ENCODE measurements around the gene ACTG2. TPM values are rescaled to one million over a fixed set of nuclear protein-coding genes. Genes with fewer than 3 reads are reported as not detected.

Gene ACTG2
- total RNA-seq, 2 experiments from 2014 or later: not detected

DNA sequence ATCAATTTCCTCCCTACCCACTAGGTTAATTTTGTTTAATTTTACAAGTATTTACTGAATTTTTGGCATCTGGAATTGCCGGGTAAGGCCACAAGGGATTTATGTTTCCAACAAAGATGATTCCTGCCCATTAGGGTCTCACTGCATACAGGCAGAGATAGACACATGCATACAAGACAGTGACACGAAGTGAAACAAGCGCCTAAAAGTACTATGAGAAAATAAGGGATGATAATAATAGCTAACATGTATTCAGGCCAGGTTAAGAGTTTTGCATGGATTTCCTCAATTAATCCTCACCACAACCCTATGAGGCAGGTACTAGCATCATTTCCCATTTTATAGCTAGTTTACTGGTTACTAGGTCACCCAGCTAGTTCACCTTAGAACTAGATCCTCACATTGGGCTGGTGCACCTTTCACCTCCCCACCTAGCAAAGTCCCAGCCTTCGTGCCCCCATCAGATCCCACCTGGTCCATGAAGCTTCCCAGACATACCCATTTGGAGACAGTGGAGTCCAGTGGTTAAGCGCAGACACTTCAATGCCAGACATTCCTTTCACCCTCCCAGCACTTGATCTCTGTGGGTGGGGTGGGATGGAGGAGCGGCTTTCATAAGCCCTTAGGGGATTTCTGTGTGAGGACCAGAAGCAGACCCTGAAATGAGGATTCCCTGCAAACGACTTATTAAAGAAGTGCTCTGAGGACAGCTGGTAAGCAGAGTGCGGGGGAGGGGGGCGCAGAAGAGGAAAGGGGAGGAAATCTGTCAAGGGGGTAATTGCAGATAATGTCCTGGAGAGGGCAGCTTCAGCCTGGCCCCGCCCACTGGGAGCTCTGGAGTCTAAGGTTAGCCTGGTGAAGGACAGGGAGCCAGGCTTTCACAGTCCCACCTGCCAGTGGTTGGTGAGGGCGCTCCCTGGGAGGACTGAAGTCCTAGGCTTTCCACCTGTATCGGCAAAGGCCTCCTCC lies 28.1 kb downstream of the ACTG2 start:
- Mint-ChIP-seq H3K9me3 (no peaks in the 10 kb centered on the region), H3K27me3 (no peaks in the 10 kb centered on the region), H3K4me3 (no peak overlapping the region), H3K36me3 (ENCODE audit: low read depth) (no peaks in the 10 kb centered on the region), H3K27ac (no peak overlapping the region), H3K4me1 (peaks cover 11% of the 10 kb centered on the region)
- CTCF ChIA-PET: interaction anchor here (0.9 to 4.2 kb wide), 3 partner anchors 11 to 414 kb away, joined by 3 to 25 read pairs (median 3); no protein-coding TSS in a partner anchor
- peak; percentile 25 for DNase-seq
- POLR2A ChIA-PET: no interaction called here

DNA sequence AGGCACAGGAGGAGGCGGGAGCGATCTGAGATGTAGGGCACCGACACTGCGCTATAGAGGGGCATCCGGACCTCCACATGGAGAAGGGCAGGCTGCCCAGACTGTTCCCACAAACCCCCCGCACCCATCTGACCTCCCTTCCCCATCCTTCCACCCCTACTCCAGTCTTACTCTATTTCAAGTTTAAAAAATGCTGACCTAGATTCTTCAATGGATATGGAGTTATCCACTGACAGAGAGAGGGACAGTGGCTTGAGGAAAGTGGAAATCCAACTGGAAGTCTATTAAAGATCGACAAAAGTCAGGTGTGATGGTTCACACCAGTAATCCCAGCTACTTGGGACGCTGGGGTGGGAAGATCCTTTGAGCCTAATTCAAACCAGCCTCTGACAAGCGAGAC lies 28.8 kb downstream of the ACTG2 start:
- Mint-ChIP-seq H3K27ac (no peak overlapping the region), H3K4me3 (no peak overlapping the region), H3K4me1 (peaks cover 17% of the 10 kb centered on the region), H3K36me3 (ENCODE audit: low read depth) (no peaks in the 10 kb centered on the region), H3K9me3 (no peaks in the 10 kb centered on the region), H3K27me3 (no peaks in the 10 kb centered on the region)
- no peak for DNase-seq
- CTCF ChIA-PET: interaction anchor here (1.1 to 4.2 kb wide), 2 partner anchors 12 to 199 kb away, joined by 3 to 25 read pairs; no protein-coding TSS in a partner anchor
- POLR2A ChIA-PET: no interaction called here

DNA sequence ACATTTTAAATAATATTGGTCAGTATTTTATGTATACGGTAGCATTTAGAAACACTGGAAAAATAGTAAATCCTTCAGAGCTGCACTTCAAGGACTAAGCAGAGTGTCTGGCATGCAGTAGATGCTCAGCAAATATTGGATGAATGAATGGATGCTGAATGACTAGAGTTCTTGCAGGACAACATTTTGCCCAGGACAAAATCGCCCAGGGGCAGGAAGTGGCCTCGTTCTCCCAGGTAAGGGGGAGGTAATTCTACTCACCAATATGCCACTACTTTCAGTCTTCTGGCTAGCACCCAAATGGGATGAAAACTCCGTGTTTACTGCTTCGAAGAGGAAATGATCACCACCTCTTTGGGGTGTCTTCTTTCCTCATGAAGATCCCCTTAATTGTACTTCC lies 29.9 kb downstream of the ACTG2 start:
- no peak for DNase-seq

GRCh38 chr2:73925033-73925704 lies 32.4 kb downstream of the ACTG2 start:
- Mint-ChIP-seq H3K4me1 (peaks cover 42% of the 10 kb centered on the region), H3K4me3 (no peak overlapping the region), H3K9me3 (no peaks in the 10 kb centered on the region), H3K36me3 (ENCODE audit: low read depth) (peaks cover 19% of the 10 kb centered on the region), H3K27me3 (no peaks in the 10 kb centered on the region), H3K27ac (no peak overlapping the region)
- CTCF ChIA-PET: interaction anchor here (0.7 to 1.2 kb wide), 2 partner anchors 104 to 256 kb away, joined by 3 to 4 read pairs; no protein-coding TSS in a partner anchor
- no peak for DNase-seq
- POLR2A ChIA-PET: no interaction called here

More for the DNA sequence above, 29.9 kb downstream of the ACTG2 start:
- H3K27ac Mint-ChIP-seq: no peak overlapping the region
- no peaks in the 10 kb centered on the region for H3K27me3 Mint-ChIP-seq
- no peaks in the 10 kb centered on the region for H3K36me3 Mint-ChIP-seq (ENCODE audit: low read depth)
- no peak overlapping the region for H3K4me3 Mint-ChIP-seq
- no peaks in the 10 kb centered on the region for H3K9me3 Mint-ChIP-seq
- ChIA-PET POLR2A (no interaction called here), CTCF (interaction anchor here (0.9 to 4.2 kb wide), 3 partner anchors 13 to 43 kb away, joined by 3 to 25 read pairs (median 3); no protein-coding TSS in a partner anchor)
- peaks cover 18% of the 10 kb centered on the region for H3K4me1 Mint-ChIP-seq

DNA sequence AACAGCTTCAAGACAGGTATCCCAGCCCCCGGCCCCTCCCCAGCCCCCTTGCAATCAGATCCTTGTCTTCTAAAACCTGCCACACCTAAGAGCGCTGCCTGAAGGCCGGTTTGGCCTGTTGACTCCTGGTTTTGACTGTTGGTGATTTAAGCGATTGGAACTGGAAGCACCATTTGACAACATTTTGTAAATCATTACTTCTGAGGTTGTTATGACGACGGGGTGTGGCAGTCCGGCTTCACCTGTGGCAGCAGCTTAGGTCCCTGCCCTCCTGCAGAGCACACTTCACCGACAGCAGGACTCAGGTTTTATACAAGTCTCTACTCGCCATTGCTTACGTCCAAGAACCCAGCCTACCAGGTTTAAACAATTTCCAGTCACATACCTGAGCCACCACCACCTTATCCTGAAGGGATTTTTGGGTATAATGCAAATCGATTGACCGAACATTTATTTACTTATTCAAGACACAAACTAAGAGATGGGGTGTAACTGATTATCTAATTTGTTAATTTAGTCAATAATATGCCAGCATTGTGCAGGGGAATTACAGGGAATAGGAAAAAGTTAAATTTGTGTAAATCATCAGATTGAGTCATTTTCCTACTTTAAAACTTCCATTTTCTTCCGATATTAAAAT lies 33.2 kb downstream of the ACTG2 start:
- CTCF ChIA-PET: interaction anchor here (1.2 kb wide), 1 partner anchor 256 kb away, joined by 3 read pairs; no protein-coding TSS in a partner anchor

DNA sequence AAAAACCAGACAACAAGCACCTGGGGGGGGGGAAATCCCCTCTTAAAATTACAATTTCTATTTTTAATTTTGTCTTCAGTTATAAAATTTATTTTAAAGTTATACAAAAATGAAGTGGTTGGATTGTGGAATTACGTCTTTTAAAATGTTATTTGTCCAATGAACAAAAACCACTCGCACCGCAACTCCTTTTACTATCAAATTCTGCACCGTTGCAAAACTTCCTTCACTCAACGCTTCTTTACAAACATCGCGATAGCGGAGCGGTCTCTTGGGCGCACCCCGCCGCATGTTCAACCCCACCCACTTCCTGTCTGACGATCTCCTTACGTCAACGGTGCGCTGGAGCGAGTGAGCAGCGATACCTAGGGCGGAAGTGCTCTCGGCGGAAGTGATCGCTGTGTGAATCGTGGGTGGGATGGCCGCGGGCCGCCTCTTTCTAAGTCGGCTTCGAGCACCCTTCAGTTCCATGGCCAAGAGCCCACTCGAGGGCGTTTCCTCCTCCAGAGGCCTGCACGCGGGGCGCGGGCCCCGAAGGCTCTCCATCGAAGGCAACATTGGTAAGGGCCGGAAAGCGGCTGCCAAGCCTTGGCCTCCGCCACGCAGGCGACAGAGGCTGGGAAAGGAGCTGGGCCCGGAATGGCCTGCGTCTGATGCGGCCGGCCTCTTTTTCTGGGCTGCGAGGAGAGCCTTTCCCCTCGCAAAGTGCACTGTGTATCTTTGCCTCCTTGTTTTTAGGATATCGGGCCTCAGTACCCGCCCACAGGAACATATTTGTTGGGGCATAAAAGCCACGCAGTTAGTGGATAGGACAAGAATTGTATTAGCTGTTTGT lies 33.9 kb downstream of the ACTG2 start, which contains the start of gene DGUOK:
Gene DGUOK (plus strand): TSS at position 388 of the 835 bp plus-strand sequence. CDS start 31 bp downstream, at position 419.
- Mint-ChIP-seq H3K27ac (peak within 1 kb of the TSS; percentile 98), H3K9me3 (no peaks in the 10 kb centered on the region), H3K4me3 (peak within 1 kb of the TSS; percentile 95), H3K4me1 (peaks cover 54% of the 10 kb centered on the region), H3K36me3 (ENCODE audit: low read depth) (peaks cover 28% of the 10 kb centered on the region), H3K27me3 (no peaks in the 10 kb centered on the region)
- peak; percentile 99 for DNase-seq
- CTCF ChIA-PET: no interaction called here
- POLR2A ChIA-PET: no interaction called here

More for the DNA sequence above, 33.2 kb downstream of the ACTG2 start:
- H3K4me3 Mint-ChIP-seq: peak overlapping the region; percentile 68
- POLR2A ChIA-PET: no interaction called here
- peaks cover 46% of the 10 kb centered on the region for H3K4me1 Mint-ChIP-seq
- no peaks in the 10 kb centered on the region for H3K9me3 Mint-ChIP-seq
- no peaks in the 10 kb centered on the region for H3K27me3 Mint-ChIP-seq
- DNase-seq: no peak
- H3K36me3 Mint-ChIP-seq (ENCODE audit: low read depth): peaks cover 21% of the 10 kb centered on the region
- H3K27ac Mint-ChIP-seq: peak overlapping the region; percentile 84

- Mint-ChIP-seq H3K36me3 (ENCODE audit: low read depth) (peaks cover 35% of the 10 kb centered on the region), H3K27ac (peak overlapping the region; percentile 98), H3K4me1 (peaks cover 60% of the 10 kb centered on the region), H3K4me3 (peak overlapping the region; percentile 95), H3K27me3 (no peaks in the 10 kb centered on the region), H3K9me3 (no peaks in the 10 kb centered on the region)
- ChIA-PET CTCF (no interaction called here), POLR2A (no interaction called here)
- DNase-seq: no peak
Measured at GRCh38 chr2:73927344-73927743, 34.5 kb downstream of the ACTG2 start.

- ChIA-PET POLR2A (no interaction called here), CTCF (interaction anchor here (1.2 kb wide), 1 partner anchor 68 kb away, joined by 3 read pairs; no protein-coding TSS in a partner anchor)
- Mint-ChIP-seq H3K9me3 (no peaks in the 10 kb centered on the region), H3K27ac (peak overlapping the region; percentile 81), H3K4me1 (peaks cover 62% of the 10 kb centered on the region), H3K4me3 (peak overlapping the region; percentile 56), H3K36me3 (ENCODE audit: low read depth) (peaks cover 47% of the 10 kb centered on the region), H3K27me3 (no peaks in the 10 kb centered on the region)
- DNase-seq: no peak
Measured at GRCh38 chr2:73928963-73929347, 36.1 kb downstream of the ACTG2 start.

DNA sequence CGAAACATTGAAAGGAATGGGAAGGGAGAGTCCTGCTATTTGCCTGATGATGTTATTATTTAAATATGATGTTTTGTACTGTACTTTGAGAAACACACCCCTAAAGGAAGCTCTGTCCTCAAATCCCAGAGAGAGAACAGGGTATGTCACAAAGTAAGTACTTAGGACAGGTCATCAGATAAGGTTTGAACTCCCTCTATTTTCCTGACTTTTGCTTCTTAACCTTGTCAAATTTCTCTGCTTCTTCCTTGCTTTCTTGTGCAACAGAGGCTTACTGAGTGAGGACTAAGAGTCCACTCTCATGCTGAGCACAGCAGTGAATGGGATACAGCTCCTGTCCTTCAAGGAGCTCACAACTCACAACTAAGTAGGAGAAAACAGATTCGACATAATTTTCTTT lies 37.6 kb downstream of the ACTG2 start:
- no peak overlapping the region for H3K27ac Mint-ChIP-seq
- ChIA-PET POLR2A (interaction anchor here (0.6 kb wide), 1 partner anchor 28 kb away, joined by 5 read pairs; no protein-coding TSS in a partner anchor), CTCF (interaction anchor here (1.0 to 1.2 kb wide), 2 partner anchors 67 to 72 kb away, joined by 3 read pairs; no protein-coding TSS in a partner anchor)
- no peak for DNase-seq
- no peaks in the 10 kb centered on the region for H3K9me3 Mint-ChIP-seq
- peaks cover 62% of the 10 kb centered on the region for H3K4me1 Mint-ChIP-seq
- H3K4me3 Mint-ChIP-seq: no peak overlapping the region
- no peaks in the 10 kb centered on the region for H3K27me3 Mint-ChIP-seq
- peaks cover 51% of the 10 kb centered on the region for H3K36me3 Mint-ChIP-seq (ENCODE audit: low read depth)

DNA sequence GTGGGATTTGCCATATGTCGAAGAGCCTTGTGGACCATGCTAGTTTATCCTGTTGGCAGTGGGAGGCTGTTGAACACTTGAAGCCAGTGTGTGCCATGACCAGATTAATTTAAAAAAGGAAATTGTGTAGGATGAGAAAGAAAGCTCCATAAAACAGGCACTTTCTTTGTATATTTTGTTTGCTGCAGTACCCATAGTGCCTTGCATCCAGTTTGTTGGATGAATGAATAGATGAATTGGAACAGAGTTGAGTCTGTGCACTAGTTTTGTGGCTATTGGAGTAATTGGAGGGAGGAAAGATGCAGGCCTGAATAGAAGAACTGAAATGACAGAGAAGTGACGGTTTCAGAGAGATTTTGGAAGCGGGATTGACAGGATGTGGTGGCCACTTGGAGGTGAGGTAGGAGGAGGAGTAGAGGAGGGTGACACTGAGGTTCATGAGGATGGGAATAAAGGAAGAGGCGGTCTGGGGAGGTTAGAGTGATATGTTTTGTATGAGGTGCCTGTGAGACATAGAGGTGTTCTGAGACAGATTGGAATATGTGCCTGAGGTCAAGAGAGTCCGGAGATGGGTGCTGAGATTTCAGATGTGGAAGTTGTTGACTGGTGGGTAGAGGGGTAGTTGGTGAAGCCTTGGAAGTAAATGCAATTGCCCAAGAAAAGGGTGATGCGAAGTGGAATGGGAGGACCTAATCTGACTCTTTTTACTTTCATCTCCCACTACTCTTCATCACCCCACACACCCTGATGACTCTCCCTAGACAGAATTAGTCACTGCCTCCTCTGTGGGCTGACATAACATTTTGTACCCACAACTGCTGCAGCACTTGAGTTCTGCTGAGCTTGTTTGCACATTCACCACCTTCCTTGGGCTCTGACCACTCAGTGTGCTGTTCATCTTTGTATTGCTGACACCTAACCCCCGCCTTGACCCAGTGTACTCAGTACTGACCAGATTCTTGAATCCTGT lies 39.0 kb downstream of the ACTG2 start:
- Mint-ChIP-seq H3K27ac (peak overlapping the region; percentile 54), H3K36me3 (ENCODE audit: low read depth) (peaks cover 60% of the 10 kb centered on the region), H3K4me3 (no peak overlapping the region), H3K4me1 (peaks cover 62% of the 10 kb centered on the region), H3K9me3 (no peaks in the 10 kb centered on the region), H3K27me3 (no peaks in the 10 kb centered on the region)
- ChIA-PET POLR2A (interaction anchor here (0.6 kb wide), 1 partner anchor 232 kb away, joined by 3 read pairs; no protein-coding TSS in a partner anchor), CTCF (no interaction called here)
- no peak for DNase-seq

- POLR2A ChIA-PET: no interaction called here
- Mint-ChIP-seq H3K27me3 (no peaks in the 10 kb centered on the region), H3K27ac (no peak overlapping the region), H3K36me3 (ENCODE audit: low read depth) (peaks cover 70% of the 10 kb centered on the region), H3K4me3 (no peak overlapping the region), H3K4me1 (peaks cover 71% of the 10 kb centered on the region), H3K9me3 (no peaks in the 10 kb centered on the region)
- CTCF ChIA-PET: interaction anchor here (0.7 to 1.4 kb wide), 4 partner anchors 23 to 63 kb away, joined by 3 read pairs; no protein-coding TSS in a partner anchor
- no peak for DNase-seq
Measured at GRCh38 chr2:73933194-73933593, 40.4 kb downstream of the ACTG2 start.

Measured in activated CD4-positive, alpha-beta T cell treated with anti-CD3 and anti-CD28 coated beads, Interleukin-2, amount 10 ng/mL, durations not matched to agents 7 days and 5 days (primary cell).